MCF 10A (cell line): Measurements from ENCODE around the gene ELN. TPM values are rescaled to one million over a fixed set of nuclear protein-coding genes. Genes with fewer than 3 reads are reported as not detected.

Experiments used
- BruUV-seq: library from RNA; stranded (reverse); fragments of 400-500 nt; replicated peaks from 2 replicates; lab custom pipeline; 2021; lab: Mats Ljungman, UMichigan
- CTCF ChIA-PET: fragments of 300-600 bp; sonication (Branson Sonifier 250); formaldehyde crosslinking; extraction: SDS; loops from one replicate; lab custom pipeline; 2021; ENCODE audit warnings: antibody characterized with exemption, inconsistent platforms; lab: Yijun Ruan, JAX
- POLR2A ChIA-PET: fragments of 300-600, 350-650 bp; sonication (Branson Sonifier 250); formaldehyde crosslinking; extraction: SDS; loops from one replicate; lab custom pipeline; 2020; ENCODE audit warnings: antibody characterized with exemption, inconsistent platforms; lab: Yijun Ruan, JAX
- DNase-seq: peaks from one replicate; pipeline ENCODE4 v3.0.0-alpha.2; 2018; ENCODE audit not compliant: unreplicated experiment
- H3K27ac Mint-ChIP-seq: one replicate; pipeline ENCODE4 v1.8.0; 2022; ENCODE audit warnings: mild to moderate bottlenecking, low read depth, mixed read lengths; ENCODE audit not compliant: unreplicated experiment
- H3K27me3 Mint-ChIP-seq: one replicate; pipeline ENCODE4 v1.8.0; 2022; ENCODE audit warnings: mixed read lengths; ENCODE audit not compliant: insufficient read depth, unreplicated experiment
- H3K36me3 Mint-ChIP-seq: one replicate; pipeline ENCODE4 v1.8.0; 2022; ENCODE audit warnings: mild to moderate bottlenecking, moderate library complexity, mixed read lengths; ENCODE audit not compliant: insufficient read depth, unreplicated experiment
- H3K4me1 Mint-ChIP-seq: one replicate; pipeline ENCODE4 v1.8.0; 2022; ENCODE audit warnings: mixed read lengths; ENCODE audit not compliant: insufficient read depth, unreplicated experiment
- H3K4me3 Mint-ChIP-seq: one replicate; pipeline ENCODE4 v1.8.0; 2022; ENCODE audit warnings: mild to moderate bottlenecking, moderate library complexity, mixed read lengths; ENCODE audit not compliant: unreplicated experiment
- H3K9me3 Mint-ChIP-seq: one replicate; pipeline ENCODE4 v1.8.0; 2022; ENCODE audit warnings: mixed read lengths; ENCODE audit not compliant: unreplicated experiment
- intact Hi-C: fragments of 100-400 bp; cut with micrococcal nuclease; formaldehyde crosslinking; loops from 2 replicates; pipeline ENCODE4 v1.14.1; 2022
- total RNA-seq: library from RNA; stranded (reverse); gene quantifications from 2 replicates; pipeline ENCODE4 v1.2.3, GENCODE V29; 2022
- TF ChIP-seq, protein P1 (sequence below): fragments of 200-600 bp; IDR thresholded peaks from one replicate; pipeline ENCODE4 v1.8.0; 2022; ENCODE audit warnings: antibody characterized with exemption, mild to moderate bottlenecking; ENCODE audit not compliant: unreplicated experiment

ELN gene
- total RNA-seq, 1 experiment from 2014 or later: not detected

DNA sequence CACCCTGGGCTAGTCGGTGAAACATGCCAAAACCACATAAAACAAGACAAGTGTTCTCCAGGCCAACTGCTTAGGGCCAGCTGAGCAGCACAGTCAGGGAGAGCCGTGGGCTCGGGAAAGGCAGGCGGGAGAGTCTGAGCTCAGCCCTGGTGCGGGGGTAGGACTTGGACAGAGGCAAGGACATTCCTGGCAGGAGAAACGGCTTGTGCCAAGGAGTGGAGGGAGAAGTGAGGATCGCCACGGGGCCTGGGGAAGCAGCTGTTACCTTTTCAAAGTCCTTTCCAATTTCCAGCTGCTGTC lies 4.2 kb downstream of the ELN start:
- H3K9me3 Mint-ChIP-seq: no peaks in the 10 kb centered on the region
- no peaks in the 10 kb centered on the region for H3K36me3 Mint-ChIP-seq
- H3K4me3 Mint-ChIP-seq: peak overlapping the region; percentile 38
- peak; percentile 88 for DNase-seq
- TF ChIP-seq, protein P1, sequence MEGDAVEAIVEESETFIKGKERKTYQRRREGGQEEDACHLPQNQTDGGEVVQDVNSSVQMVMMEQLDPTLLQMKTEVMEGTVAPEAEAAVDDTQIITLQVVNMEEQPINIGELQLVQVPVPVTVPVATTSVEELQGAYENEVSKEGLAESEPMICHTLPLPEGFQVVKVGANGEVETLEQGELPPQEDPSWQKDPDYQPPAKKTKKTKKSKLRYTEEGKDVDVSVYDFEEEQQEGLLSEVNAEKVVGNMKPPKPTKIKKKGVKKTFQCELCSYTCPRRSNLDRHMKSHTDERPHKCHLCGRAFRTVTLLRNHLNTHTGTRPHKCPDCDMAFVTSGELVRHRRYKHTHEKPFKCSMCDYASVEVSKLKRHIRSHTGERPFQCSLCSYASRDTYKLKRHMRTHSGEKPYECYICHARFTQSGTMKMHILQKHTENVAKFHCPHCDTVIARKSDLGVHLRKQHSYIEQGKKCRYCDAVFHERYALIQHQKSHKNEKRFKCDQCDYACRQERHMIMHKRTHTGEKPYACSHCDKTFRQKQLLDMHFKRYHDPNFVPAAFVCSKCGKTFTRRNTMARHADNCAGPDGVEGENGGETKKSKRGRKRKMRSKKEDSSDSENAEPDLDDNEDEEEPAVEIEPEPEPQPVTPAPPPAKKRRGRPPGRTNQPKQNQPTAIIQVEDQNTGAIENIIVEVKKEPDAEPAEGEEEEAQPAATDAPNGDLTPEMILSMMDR: no peak
- BruUV-seq: no TSS peak
- POLR2A ChIA-PET: interaction anchor here (0.6 to 1.9 kb wide), 2 partner anchors 27 to 484 kb away, joined by 3 to 7 read pairs; no protein-coding TSS in a partner anchor
- CTCF ChIA-PET: interaction anchor here (0.7 to 1.1 kb wide), 2 partner anchors 174 to 373 kb away, joined by 3 read pairs; no protein-coding TSS in a partner anchor
- intact Hi-C loops: no loop called here
- H3K4me1 Mint-ChIP-seq: peaks cover 18% of the 10 kb centered on the region
- H3K27me3 Mint-ChIP-seq: peaks cover 16% of the 10 kb centered on the region
- H3K27ac Mint-ChIP-seq: no peak overlapping the region

DNA sequence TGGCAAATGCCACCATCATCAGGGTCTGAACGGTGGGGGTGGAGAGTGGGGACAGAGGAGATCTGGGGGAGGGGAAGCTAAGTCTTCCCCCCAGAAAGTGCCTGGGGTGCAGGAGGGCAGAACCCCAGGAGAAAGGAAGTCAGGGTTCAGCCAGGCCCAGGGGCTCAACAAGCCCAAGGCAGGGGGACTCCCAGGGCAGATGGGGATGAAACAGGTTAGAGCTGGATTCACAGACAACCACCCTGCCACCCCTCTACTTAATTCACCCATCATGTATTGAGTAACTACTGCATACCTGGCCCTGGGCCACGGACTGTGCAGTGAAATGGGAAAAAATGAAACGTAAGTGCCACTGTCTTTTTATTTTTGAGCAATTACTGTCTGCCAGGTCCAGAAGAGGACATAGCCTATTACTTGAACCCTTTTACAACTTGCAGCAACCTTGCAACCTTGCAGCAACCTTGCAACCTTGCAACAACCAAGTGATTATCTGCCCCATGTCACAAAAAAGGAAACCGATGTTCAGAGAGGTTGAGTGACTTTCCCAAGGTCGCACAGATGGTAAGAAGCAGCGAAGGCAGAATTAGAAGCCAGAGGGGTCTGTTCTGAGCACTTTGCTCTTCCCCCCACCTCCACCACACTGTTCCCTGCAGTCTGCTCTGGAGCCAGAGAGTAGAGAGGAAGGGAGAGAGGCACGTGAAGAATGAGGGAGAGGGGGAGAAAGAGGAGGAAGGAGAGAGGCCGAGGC lies 4.8 kb downstream of the ELN start:
- no peaks in the 10 kb centered on the region for H3K36me3 Mint-ChIP-seq
- POLR2A ChIA-PET: interaction anchor here (1.9 kb wide), 1 partner anchor 27 kb away, joined by 7 read pairs; no protein-coding TSS in a partner anchor
- TF ChIP-seq, protein P1: no peak
- peaks cover 16% of the 10 kb centered on the region for H3K27me3 Mint-ChIP-seq
- H3K4me1 Mint-ChIP-seq: peaks cover 18% of the 10 kb centered on the region
- H3K4me3 Mint-ChIP-seq: peak overlapping the region; percentile 38
- peak; percentile 41 for DNase-seq
- BruUV-seq: no TSS peak
- CTCF ChIA-PET: interaction anchor here (0.7 to 1.1 kb wide), 2 partner anchors 173 to 372 kb away, joined by 3 read pairs; no protein-coding TSS in a partner anchor
- H3K27ac Mint-ChIP-seq: no peak overlapping the region
- intact Hi-C loops: no loop called here
- no peaks in the 10 kb centered on the region for H3K9me3 Mint-ChIP-seq

DNA sequence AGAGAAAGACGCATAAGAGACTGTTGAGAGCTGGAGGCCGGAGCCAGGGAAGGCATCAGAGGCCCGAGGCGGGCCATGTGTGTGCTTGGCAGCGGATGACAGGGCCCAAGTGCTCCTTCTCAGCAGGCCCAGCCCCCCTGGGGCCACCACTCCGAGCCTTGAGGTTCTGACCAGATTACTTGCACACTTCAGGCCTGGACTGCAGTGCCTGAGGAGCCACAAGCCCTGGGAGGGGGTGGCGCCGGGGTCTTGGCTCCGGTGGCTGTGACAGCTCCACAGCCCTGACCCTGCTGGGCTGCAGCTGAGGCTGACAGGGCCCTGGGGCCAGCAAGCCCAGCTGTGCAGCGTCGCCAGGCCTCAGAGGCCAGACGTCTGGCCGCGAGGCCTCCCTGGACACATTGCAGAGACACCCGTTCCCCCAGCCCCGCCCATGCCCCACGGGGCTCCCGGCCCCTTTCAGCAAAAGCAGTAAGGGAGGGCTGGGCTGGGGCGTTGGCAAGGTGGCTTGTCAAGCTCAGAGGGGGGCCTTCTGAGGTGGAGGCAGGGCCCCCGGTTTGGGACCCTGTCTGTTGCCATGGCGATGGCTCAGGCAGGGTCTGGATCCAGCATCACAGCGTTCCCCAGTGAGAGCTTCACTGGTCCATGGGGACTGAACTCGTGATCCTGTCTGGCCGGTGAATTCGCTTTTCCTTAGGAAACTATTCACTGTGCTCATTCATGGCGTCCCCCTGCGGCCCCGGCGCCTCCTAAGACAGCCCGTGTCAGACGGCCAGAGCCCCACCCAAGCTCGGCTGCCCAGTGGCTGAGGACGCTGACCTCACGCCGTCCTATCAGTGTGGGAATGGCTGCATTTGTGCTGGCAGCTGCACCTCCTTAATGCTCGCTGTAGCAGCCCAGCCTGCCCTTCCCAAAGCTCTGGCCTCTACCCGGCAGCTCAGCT lies 5.7 kb downstream of the ELN start:
- no peaks in the 10 kb centered on the region for H3K36me3 Mint-ChIP-seq
- TF ChIP-seq, protein P1: no peak
- H3K9me3 Mint-ChIP-seq: no peaks in the 10 kb centered on the region
- POLR2A ChIA-PET: interaction anchor here (1.9 kb wide), 1 partner anchor 26 kb away, joined by 7 read pairs; no protein-coding TSS in a partner anchor
- peaks cover 14% of the 10 kb centered on the region for H3K27me3 Mint-ChIP-seq
- BruUV-seq: no TSS peak
- H3K27ac Mint-ChIP-seq: no peak overlapping the region
- intact Hi-C loops: no loop called here
- H3K4me3 Mint-ChIP-seq: no peak overlapping the region
- DNase-seq: no peak
- CTCF ChIA-PET: interaction anchor here (0.7 to 1.5 kb wide), 2 partner anchors 8 to 67 kb away, joined by 3 to 5 read pairs; no protein-coding TSS in a partner anchor
- peaks cover 18% of the 10 kb centered on the region for H3K4me1 Mint-ChIP-seq
